ENCODE data around the gene STIM1. TPM values are rescaled to one million over a fixed set of nuclear protein-coding genes. Genes with fewer than 3 reads are reported as not detected.

The STIM1 gene
- total RNA-seq, 1 experiment from 2014 or later: 93.6 TPM

DNA sequence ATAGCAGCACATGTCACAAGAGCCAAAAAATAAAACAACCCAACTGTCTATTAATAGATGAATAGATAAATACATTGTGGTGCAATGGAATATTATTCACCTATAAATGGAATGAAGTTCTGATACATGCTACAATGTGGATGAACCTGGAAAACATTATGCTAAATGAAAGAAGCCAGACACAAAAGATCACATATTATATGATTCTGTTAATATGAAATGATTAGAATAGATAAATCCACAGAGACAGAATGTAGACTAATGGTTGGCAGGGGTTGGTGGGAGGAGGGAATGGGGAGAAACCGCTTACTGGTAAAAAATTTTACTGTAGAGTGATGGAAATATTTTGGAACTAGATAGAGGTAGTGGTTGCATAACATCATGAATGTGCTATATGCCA is 206.2 kb downstream of the STIM1 start:
- no peaks in the 10 kb centered on the region for H3K4me1 ChIP-seq (ENCODE audit: control insufficient read depth, insufficient read depth, low read length)
- H3K4me3 ChIP-seq (ENCODE audit: low read depth in 2 of 2, low read length in 2 of 2): no peak overlapping the region
- H3K36me3 ChIP-seq (ENCODE audit: control insufficient read depth, insufficient read depth, low read length): no peaks in the 10 kb centered on the region
- in situ Hi-C loops (cut with HindIII; ENCODE audit: low pct_unique_long_range_greater_than_20kb, low sequenced_read_pairs) (no loop called here), intact Hi-C loops (cut with micrococcal nuclease; ENCODE audit: unreplicated experiment) (no loop called here)
- no peaks in the 10 kb centered on the region for H3K27me3 ChIP-seq (ENCODE audit: control insufficient read depth, insufficient read depth, low read length)
- TF ChIP-seq, protein P1, sequence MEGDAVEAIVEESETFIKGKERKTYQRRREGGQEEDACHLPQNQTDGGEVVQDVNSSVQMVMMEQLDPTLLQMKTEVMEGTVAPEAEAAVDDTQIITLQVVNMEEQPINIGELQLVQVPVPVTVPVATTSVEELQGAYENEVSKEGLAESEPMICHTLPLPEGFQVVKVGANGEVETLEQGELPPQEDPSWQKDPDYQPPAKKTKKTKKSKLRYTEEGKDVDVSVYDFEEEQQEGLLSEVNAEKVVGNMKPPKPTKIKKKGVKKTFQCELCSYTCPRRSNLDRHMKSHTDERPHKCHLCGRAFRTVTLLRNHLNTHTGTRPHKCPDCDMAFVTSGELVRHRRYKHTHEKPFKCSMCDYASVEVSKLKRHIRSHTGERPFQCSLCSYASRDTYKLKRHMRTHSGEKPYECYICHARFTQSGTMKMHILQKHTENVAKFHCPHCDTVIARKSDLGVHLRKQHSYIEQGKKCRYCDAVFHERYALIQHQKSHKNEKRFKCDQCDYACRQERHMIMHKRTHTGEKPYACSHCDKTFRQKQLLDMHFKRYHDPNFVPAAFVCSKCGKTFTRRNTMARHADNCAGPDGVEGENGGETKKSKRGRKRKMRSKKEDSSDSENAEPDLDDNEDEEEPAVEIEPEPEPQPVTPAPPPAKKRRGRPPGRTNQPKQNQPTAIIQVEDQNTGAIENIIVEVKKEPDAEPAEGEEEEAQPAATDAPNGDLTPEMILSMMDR (IDR thresholded peaks at IDR 0.05): no peak
- TF ChIP-seq, protein P2, sequence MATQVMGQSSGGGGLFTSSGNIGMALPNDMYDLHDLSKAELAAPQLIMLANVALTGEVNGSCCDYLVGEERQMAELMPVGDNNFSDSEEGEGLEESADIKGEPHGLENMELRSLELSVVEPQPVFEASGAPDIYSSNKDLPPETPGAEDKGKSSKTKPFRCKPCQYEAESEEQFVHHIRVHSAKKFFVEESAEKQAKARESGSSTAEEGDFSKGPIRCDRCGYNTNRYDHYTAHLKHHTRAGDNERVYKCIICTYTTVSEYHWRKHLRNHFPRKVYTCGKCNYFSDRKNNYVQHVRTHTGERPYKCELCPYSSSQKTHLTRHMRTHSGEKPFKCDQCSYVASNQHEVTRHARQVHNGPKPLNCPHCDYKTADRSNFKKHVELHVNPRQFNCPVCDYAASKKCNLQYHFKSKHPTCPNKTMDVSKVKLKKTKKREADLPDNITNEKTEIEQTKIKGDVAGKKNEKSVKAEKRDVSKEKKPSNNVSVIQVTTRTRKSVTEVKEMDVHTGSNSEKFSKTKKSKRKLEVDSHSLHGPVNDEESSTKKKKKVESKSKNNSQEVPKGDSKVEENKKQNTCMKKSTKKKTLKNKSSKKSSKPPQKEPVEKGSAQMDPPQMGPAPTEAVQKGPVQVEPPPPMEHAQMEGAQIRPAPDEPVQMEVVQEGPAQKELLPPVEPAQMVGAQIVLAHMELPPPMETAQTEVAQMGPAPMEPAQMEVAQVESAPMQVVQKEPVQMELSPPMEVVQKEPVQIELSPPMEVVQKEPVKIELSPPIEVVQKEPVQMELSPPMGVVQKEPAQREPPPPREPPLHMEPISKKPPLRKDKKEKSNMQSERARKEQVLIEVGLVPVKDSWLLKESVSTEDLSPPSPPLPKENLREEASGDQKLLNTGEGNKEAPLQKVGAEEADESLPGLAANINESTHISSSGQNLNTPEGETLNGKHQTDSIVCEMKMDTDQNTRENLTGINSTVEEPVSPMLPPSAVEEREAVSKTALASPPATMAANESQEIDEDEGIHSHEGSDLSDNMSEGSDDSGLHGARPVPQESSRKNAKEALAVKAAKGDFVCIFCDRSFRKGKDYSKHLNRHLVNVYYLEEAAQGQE (IDR thresholded peaks at IDR 0.05; ENCODE audit: insufficient read depth in 1 of 2, low read depth in 2 of 2, low read length in 1 of 2): no peak
- TF ChIP-seq SIN3A (IDR thresholded peaks at IDR 0.05; ENCODE audit: borderline replicate concordance, insufficient read depth, low read depth, low read length): no peak
- H3K9me3 ChIP-seq (ENCODE audit: control insufficient read depth, insufficient read depth, low read depth, low read length): no peaks in the 10 kb centered on the region
- no peak overlapping the region for H3K27ac ChIP-seq (ENCODE audit: low read length)
- ATAC-seq (no peak), DNase-seq (ENCODE audit: low read depth, low spot score) (no peak)
- no TSS peak for BruUV-seq (replicated peaks)
- POLR2A ChIA-PET: no interaction called here
- CTCF ChIA-PET: interaction anchor here (1.2 kb wide), 1 partner anchor 213 kb away, joined by 3 read pairs; no protein-coding TSS in a partner anchor

DNA sequence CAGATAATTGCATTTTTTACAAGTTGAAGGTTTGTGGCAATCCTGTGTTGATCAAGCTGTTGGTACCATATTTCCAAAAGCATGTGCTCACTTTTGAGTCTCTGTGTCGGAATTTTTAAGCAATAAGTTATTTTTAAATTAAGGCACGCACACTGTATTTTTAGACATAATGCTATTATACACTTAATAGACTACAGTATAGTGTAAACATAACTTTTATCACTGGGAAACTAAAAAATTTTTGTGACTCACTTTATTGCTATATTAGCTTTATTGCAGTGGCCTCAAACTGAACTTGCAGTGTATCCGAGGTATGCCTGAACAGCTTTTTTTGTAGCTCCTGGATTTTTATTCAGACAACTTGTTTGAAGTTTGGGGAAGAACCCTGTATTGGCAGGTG is 207.9 kb downstream of the STIM1 start:
- DNase-seq (ENCODE audit: low read depth, low spot score) (no peak), ATAC-seq (no peak)
- ChIA-PET CTCF (interaction anchor here (1.3 kb wide), 1 partner anchor 10 kb away, joined by 7 read pairs; no protein-coding TSS in a partner anchor), POLR2A (no interaction called here)
- no peaks in the 10 kb centered on the region for H3K9me3 ChIP-seq (ENCODE audit: control insufficient read depth, insufficient read depth, low read depth, low read length)
- no peak overlapping the region for H3K27ac ChIP-seq (ENCODE audit: low read length)
- no TSS peak for BruUV-seq (replicated peaks)
- no peak for TF ChIP-seq TCF7L2 (IDR thresholded peaks at IDR 0.05; ENCODE audit: low read depth, low read length)
- TF ChIP-seq, protein P1 (IDR thresholded peaks at IDR 0.05): no peak
- TF ChIP-seq POLR2AphosphoS5 (IDR thresholded peaks at IDR 0.05; ENCODE audit: low read depth, low read length): no peak
- TF ChIP-seq, protein P2 (IDR thresholded peaks at IDR 0.05; ENCODE audit: insufficient read depth in 1 of 2, low read depth in 2 of 2, low read length in 1 of 2): no peak
- TF ChIP-seq SIN3A (IDR thresholded peaks at IDR 0.05; ENCODE audit: borderline replicate concordance, insufficient read depth, low read depth, low read length): no peak
- in situ Hi-C loops (cut with HindIII; ENCODE audit: low pct_unique_long_range_greater_than_20kb, low sequenced_read_pairs): no loop called here
- H3K4me3 ChIP-seq (ENCODE audit: low read depth in 2 of 2, low read length in 2 of 2): no peak overlapping the region
- no peaks in the 10 kb centered on the region for H3K36me3 ChIP-seq (ENCODE audit: control insufficient read depth, insufficient read depth, low read length)
- no peaks in the 10 kb centered on the region for H3K27me3 ChIP-seq (ENCODE audit: control insufficient read depth, insufficient read depth, low read length)
- intact Hi-C loops (cut with micrococcal nuclease; ENCODE audit: unreplicated experiment): no loop called here
- H3K4me1 ChIP-seq (ENCODE audit: control insufficient read depth, insufficient read depth, low read length): no peaks in the 10 kb centered on the region

All from Panc1 (cell line).